AG09319 (cell line): Measurements from ENCODE around the gene GRHL1.

ENCODE experiments used
- DNase-seq: peaks from one replicate; pipeline ENCODE4 v3.0.0-alpha.2; 2010; ENCODE audit warnings: low read depth; ENCODE audit errors: extremely low read depth
- TF ChIP-seq, protein P1 (sequence below): IDR thresholded peaks from 2 replicates; pipeline ENCODE4 v1.5.1; 2011; ENCODE audit warnings: low read depth, mild to moderate bottlenecking, inconsistent platforms, low read length, moderate library complexity

Gene GRHL1

DNA sequence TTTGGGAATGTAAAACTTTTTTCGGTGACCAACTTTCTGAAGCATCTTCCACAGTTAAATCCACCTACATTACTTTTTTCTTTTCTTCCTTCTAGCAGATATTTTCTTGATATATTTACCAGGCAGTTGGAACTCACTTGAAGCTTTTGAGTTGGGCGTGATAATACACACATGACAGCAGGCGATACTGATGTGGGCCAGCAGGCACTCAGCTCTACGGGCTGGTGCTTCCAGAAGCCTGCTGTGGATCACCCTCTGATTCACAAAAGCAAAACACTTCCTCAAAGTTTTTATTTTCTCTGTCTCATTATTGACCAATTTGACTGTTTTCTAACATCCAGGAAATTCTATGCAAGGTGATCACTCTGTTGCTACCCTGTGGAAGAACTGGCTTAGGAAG, 22.9 kb downstream of the GRHL1 start:
- TF ChIP-seq, protein P1, sequence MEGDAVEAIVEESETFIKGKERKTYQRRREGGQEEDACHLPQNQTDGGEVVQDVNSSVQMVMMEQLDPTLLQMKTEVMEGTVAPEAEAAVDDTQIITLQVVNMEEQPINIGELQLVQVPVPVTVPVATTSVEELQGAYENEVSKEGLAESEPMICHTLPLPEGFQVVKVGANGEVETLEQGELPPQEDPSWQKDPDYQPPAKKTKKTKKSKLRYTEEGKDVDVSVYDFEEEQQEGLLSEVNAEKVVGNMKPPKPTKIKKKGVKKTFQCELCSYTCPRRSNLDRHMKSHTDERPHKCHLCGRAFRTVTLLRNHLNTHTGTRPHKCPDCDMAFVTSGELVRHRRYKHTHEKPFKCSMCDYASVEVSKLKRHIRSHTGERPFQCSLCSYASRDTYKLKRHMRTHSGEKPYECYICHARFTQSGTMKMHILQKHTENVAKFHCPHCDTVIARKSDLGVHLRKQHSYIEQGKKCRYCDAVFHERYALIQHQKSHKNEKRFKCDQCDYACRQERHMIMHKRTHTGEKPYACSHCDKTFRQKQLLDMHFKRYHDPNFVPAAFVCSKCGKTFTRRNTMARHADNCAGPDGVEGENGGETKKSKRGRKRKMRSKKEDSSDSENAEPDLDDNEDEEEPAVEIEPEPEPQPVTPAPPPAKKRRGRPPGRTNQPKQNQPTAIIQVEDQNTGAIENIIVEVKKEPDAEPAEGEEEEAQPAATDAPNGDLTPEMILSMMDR: no peak
- DNase-seq: no peak

- TF ChIP-seq, protein P1: no peak
- DNase-seq: no peak
Measured at GRCh38 chr2:9975328-9975727, 23.8 kb downstream of the GRHL1 start.

DNA sequence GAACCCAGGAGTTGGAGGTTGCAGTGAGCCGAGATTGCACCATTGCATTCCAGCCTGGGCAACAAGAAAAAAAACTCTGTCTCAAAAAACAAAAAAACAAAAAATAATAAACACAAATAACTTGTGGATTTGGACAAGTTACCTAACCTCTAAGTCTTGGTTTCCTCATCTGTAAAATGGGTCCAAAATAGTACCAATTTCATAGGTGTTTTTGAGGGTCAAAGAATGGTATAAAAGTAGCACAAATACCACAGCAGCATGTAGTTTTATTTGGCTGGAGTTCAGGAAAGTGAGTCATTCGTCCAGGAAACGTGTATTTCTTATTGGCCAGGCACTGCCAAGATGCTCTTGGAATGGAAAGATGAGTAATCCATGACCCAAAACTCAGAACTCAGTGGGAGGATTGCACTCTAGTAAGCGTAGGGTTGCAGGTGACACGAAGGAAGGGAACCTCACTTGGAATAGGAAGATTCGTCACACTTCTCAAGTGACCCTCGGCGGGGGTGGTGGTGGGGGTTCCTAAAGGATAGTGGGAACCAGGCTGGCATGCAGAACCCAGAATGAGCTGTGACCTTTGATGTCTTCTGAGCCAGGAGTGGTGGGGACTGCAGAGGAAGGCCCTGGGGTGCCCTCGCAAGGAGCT, 24.4 kb downstream of the GRHL1 start:
- peak; percentile 72 for DNase-seq

DNA sequence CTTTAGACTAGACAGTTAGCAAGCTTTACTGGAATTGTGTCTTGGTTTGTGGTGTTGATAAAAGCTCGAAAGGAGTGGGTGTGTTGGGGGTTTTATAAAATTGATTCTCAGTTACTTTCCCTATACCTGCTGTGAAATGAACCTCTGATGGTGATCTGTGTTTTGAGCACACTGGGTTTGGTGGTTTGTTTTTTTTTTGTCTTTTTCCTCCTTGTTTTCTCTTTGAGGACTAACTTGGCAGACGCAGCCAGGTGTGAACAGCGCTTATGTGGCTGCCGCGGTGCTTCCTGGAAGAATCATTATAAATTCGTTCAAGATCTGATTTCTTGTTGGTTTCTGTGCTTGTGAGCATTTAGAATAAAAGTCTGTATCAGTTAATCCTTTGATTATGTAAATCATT, 28.5 kb downstream of the GRHL1 start:
- TF ChIP-seq, protein P1: no peak
- DNase-seq: no peak

More for the DNA sequence above, 24.4 kb downstream of the GRHL1 start:
- TF ChIP-seq, protein P1: no peak

DNA sequence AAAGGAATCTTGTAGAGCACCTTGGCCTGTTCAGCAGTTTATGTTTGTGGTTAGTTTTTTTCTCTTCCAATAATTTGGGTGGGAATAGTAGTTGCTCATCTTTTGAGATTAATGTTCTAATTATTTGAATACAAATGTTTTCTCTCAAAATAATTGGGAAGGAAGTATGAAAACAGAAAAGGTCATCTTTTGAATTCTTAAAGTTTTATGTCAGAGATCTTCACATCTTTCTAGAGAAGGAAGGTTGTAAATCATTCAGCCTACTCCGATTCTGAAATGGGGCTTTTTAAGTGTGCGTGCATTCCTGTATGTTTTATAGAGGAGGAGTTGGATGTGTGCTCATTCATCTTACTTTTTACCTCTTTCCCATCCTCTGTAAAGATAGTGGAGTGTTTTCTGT, 29.0 kb downstream of the GRHL1 start:
- TF ChIP-seq, protein P1: no peak
- DNase-seq: no peak

DNA sequence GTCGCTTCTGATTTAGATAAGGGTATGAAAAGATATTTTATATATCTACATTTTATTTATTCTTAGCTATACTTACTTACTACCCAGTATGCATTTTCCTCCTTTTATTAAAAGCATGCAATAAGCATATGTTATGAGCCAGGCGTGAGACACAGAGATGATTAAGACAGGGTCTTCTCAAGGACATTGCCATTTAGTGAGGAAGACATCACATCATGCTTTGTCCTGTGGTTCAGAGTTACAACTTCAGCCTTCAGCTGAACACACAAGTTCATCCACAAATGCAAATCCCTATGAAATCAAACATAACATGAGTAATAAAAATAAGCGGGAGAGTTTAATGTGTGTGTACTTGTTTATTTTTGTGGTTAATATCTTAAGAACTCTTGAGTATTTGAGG, 30.2 kb downstream of the GRHL1 start:
- TF ChIP-seq, protein P1: no peak
- DNase-seq: no peak

DNA sequence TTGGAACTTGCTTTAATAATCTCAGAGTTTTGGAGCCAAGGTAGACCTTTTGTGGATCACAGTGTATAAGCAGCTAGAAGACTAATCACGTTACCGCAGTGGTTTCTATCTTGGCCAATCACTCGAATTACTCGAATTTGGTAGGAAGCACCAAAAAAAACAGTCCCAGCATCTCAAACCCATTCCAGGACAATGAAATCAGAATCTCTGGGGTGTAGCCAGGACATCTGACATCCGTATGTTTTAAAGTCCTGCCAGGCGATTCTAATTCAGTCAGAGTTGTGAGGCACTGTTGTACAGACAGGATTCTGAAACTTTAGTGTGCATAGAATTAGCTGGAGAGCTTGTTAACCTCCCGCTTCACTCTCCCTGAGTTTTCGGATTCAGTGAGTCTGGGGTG, 30.8 kb downstream of the GRHL1 start:
- TF ChIP-seq, protein P1: no peak
- DNase-seq: peak; percentile 87
